Neural progenitor cell (in vitro differentiated cells): ENCODE measurements around the gene TSPAN10.

ENCODE experiments used
- EZH2 ChIP-seq: fragments of 200-600 bp; sonication (generic); IDR thresholded peaks from 2 replicates; pipeline ENCODE4 v1.6.1; 2017; ENCODE audit warnings: antibody characterized with exemption, mild to moderate bottlenecking, moderate library complexity
- EZH2phosphoT487 ChIP-seq: fragments of 200-600 bp; sonication (generic); IDR thresholded peaks from 2 replicates; pipeline ENCODE4 v1.6.1; 2017; ENCODE audit warnings: antibody characterized with exemption
- TF ChIP-seq, protein P1 (sequence below): fragments of 200-600 bp; sonication (generic); IDR thresholded peaks from 2 replicates; pipeline ENCODE4 v1.5.1; 2017; ENCODE audit warnings: antibody characterized with exemption, mild to moderate bottlenecking

GRCh38 chr17:81680150-81680549 lies 43.2 kb downstream of the TSPAN10 start:
- TF ChIP-seq, protein P1, sequence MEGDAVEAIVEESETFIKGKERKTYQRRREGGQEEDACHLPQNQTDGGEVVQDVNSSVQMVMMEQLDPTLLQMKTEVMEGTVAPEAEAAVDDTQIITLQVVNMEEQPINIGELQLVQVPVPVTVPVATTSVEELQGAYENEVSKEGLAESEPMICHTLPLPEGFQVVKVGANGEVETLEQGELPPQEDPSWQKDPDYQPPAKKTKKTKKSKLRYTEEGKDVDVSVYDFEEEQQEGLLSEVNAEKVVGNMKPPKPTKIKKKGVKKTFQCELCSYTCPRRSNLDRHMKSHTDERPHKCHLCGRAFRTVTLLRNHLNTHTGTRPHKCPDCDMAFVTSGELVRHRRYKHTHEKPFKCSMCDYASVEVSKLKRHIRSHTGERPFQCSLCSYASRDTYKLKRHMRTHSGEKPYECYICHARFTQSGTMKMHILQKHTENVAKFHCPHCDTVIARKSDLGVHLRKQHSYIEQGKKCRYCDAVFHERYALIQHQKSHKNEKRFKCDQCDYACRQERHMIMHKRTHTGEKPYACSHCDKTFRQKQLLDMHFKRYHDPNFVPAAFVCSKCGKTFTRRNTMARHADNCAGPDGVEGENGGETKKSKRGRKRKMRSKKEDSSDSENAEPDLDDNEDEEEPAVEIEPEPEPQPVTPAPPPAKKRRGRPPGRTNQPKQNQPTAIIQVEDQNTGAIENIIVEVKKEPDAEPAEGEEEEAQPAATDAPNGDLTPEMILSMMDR, result no peak
- TF ChIP-seq EZH2phosphoT487 (no peak), EZH2 (no peak)
